Stimulated activated CD4-positive, alpha-beta T cell treated with anti-CD3 and anti-CD28 coated beads, Interleukin-15, amount 100 ng/mL, for 24 hours (primary cell): ENCODE data around the gene SMIM33.
A peak's percentile ranks its signal among the peaks of the same experiment; 100 is the strongest.
"Not testable (repeated sequence)": the region's sequence is repeated elsewhere in the genome, so short reads cannot be mapped to it uniquely, and the experiment has no call there.

Experiments
- DNase-seq: peaks from one replicate; pipeline ENCODE4 v3.0.0-alpha.2; 2020

SMIM33 gene

DNA sequence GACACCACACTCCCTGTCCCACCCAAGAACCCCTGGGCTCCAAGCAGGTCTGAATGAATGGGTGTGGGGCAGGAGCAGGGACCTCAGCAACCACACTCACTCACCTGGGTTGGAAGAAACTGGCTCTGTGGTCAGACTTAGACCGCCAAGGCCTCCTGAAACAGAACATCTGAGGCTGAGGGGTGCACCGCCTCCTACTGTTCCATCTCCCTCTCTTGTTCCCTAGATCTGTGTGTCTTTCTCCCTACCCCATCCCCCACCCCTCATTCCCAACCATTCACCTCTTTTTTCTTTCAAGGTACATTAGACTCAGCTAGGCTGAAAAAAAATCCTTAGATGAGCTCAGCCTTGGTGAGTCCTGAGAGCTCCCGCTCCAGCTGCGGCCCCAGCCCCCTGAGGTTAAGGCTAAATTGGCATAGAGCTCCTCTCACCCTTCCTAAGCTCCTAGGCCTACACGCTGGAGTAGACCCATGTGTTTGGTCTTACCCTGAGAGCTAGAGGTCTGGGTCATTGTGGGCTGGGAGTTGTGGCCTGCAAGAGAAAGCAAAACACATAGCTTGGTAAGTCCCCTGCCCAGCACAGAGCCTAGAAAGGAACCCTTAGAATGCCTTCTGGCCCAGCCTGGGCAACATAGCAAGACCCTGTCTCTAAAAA lies 13.0 kb upstream of the SMIM33 start:
- no peak for DNase-seq

DNA sequence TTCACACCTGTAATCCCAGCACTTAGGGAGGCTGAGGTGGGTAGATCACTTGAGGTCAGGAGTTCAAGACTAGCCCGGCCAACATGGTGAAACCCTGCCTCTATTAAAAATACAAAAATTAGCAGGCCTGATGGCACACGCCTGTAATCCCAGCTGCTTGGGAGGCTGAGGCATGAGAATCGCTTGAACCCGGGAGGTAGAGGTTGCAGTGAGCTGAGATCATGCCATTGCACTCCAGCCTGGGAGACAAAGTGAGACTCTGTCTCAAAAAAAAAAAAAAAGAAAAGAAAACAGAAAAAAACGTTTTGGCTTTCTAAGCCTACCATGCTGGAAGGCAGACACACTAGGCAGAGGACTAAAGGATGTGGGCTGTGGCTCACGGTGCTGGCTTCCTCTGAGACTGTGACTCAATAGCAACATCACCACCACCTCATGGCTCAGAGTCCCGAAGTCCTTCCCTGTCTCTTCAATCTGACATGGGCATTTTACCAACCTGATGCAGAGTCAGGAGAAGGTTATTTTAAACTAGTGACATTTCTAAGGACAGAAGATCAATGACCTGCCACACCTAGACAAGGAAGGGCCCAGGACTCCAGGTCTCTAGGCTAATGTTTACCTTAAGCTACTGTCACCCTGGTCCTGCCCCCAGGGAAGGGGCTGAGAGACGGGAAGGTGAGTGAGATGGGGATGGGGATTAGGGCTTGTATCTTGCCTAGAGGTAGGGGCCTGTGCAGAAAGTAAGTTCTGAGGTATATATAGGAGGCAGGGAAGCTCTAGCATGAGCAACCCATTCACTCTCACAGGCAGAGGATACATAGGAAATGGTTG lies 12.0 kb upstream of the SMIM33 start:
- DNase-seq: peak; percentile 84

GRCh38 chr5:139459451-139459934 lies 11.3 kb upstream of the SMIM33 start:
- DNase-seq: peak; percentile 69

DNA sequence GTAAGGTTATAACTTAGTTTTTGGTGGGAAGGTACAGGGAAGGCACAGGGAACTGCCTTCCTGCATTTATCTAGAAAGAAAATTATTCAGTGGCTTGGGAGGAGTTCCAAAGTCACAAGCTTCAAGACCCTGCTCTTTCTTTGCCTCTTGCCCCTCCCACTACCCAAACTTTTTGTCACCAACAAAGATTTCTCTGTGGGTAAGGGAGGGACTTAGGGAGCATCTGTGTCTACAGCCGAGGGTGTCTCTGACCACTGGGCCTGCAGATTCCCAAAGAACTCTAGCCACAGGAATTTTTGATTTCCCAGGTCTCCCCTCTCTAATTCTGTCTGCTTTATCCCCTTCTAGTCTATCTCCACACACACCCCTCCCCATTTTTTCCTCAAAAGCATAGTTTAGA lies 10.3 kb upstream of the SMIM33 start:
- DNase-seq: no peak

DNA sequence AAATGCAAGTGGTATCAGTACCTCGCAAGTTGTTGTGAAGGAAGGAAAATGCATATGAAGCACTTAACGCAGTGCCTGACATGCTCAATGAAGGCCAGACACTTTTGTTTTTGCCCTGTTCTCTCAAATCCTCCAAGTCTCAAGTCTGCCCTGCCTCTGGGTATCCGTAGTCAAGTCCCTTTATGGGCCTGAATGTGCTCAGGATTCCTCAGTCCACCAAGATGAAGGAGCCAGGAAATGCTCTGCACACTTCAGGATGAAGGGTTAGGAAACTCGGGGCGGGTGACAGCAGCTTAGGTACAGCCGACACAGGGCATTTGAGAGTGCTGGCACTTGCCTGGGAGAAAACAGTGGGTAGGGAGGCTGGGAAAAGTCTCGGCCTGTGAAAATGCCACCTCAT lies 9.6 kb upstream of the SMIM33 start:
- no peak for DNase-seq

- no peak for DNase-seq
Observed at GRCh38 chr5:139461698-139462097, 9.1 kb upstream of the SMIM33 start.

DNA sequence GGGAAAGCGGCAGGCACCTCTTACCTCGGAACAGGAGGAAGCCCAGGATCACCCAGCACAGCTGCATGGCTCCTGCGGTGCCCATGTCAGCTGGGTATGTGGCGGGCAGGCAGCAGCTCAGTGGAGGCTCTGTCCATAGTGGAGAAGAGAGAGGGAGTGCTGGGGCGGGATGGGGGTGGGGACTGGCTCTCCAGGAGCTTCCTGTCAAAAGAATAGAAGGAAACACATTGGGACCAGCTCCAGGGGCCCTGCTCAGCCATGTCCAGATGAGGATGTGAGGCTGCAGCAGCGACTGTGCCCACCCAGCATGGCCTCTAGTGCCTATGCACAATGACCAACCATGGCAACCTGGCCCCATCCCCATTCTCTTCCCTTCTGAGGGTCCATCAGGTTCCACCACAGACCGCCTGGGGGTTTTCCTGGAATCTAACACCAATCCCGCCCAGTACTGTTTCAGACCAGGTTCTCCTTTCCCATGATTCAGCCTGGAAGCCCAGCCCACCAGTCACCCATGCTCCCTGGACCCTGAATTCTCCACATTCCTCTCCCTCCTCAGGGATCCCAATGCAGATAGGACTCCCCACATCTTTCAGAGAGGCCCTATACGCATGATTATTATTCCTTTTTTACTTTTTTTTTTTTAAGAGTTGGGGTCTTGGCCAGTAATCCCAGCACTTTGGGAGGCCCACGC lies 8.1 kb upstream of the SMIM33 start, which contains the start of gene ECSCR:
TSS of gene ECSCR (minus strand) at position 158 of the 691 bp plus-strand sequence. CDS start at position 85, 73 bp downstream.
- no peak for DNase-seq

DNA sequence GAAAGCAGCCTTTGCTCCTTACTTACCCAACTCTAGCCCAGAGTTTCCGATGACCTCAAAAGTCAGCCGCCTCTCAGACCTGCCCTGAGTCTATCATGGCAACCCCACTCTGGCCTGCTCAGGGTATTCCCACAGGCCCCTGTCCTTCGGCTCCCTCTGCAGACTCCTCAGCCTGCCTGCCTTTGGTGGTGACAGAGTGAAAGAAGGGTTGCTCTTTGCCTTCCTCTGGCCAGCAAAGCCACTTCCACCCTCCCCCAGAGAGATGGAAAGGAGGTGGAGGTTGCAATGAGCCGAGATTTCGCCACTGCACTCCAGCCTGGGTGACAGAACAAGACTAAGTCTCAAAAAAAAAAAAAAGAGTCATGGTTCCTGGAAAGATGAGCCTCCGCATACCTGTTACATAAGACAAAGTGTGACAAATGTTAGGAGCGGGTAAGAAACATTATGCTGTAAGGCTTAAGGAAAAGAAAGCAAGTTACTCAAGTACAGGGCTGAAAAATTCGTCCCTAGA lies 2.3 kb upstream of the SMIM33 start:
- DNase-seq: no peak

DNA sequence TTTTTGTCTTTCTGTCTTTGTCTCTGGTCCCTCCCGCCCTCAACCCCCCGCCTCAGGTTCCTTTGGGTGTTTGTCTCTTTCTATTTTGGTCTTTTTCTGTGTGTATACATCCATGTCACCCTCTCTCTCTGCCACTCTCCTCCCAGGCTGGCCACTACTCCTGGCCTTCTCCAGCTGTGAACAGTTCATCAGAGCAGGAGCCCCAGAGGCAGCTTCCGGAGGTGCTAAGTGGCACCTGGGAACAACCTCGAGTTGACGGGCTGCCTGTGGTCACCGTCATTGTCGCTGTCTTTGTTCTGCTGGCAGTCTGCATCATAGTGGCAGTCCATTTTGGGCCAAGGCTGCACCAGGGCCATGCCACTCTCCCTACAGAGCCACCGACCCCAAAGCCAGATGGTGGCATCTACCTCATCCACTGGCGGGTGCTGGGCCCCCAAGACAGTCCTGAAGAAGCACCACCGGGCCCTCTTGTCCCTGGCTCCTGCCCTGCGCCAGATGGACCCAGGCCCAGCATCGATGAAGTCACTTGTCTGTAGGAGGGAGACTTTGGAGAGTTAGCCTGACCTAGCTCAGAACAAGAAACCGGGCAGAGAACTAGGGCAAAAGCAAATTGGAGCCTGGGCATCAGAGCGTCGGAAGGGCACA lies 1.7 kb downstream of the SMIM33 start:
- DNase-seq: peak; percentile 34

GRCh38 chr5:139473105-139473504 lies 2.3 kb downstream of the SMIM33 start:
- DNase-seq: no peak

DNA sequence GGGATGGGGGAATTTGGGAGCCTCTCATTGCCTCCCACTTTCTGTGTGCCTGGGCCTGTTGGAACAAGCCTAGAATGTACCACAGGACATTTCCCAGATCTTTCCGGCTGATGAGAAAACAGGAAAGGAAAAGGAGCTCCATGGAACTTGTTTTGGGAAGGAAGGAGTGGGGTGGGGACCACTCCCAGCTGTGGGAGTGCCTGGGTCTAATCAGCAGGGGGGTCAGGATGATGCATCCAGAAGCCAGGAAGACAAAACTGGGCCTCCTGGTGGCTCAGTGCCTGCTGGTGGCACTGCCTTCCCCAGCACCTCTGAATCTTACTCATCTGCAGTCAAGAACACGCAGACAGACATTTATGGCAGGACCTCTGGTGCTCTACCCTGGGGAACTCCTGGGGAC lies 2.8 kb downstream of the SMIM33 start:
- DNase-seq: peak; percentile 38

- no peak for DNase-seq
Observed at GRCh38 chr5:139474890-139475791, 4.3 kb downstream of the SMIM33 start.

DNA sequence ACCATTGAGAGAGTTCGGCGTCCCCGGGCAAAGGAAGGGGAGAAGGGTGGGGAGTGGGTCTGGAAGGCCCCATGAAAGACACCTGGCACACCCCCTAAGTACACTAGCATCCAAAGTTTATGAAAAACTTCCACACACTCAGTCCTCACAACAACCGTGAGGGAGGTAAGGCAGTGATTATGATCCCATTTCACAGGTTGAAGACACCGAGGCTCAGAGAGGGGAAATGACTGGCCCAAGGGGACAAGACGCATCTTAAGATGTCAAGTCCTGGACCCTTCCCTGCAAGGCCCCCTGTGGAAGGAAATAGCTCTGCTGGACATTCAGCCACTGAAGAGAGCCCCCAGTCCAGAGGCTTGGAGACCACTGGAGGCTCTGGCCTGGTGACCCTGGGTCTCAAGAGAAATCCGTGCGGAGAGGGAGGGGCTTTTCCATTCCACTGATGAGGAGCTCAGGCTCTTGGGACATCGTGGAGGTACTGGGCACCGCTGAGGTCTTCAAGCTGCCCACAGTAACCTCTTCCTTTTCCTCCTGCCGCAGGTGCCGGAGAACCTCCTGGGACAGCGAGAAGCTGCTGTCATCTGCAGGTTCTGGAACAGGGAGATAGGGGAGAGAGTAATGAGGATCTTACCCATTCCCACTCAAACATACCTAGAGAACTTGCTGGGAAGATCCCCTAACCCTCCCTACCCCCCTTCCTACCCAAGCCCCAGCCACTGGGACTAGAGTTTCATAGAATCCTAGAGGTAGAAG lies 5.2 kb downstream of the SMIM33 start:
- DNase-seq: no peak

DNA sequence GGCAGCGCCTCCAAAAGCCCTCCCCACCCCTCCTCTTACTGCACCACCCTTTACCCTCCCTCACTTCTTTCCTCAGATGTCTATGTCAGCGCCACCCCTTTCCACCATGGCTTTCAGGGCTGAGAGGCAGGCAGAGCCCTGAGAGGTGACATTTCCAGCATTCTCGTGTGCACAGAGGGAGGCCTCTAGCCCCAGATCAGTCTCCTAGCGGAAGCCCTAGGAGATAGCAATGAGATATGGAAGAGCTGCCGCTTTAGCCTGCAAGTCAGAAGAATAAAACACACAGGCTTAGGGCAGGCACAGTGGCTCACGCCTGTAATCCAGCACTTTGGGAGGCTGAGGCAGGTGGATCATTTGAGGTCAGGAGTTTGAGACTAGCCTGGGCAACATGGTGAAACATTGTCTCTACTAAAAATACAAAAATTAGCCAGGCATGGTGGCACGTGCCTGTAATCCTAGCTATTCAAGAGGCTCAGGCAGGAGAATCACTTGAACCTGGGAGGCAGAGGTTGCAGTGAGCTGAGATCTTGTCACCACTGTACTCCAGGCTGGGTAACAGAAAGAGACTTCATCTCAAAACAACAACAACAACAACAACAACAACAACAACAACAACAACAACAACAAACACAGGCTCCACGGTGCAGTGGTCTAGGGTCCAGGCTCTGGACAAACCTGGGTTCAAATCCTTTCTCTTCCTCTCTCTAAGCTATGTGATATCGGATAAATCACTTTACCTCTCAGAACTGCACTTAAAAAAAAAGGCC lies 8.0 kb downstream of the SMIM33 start:
- DNase-seq: not testable (repeated sequence)

GRCh38 chr5:139479729-139480128 lies 8.9 kb downstream of the SMIM33 start:
- DNase-seq: not testable (repeated sequence)

DNA sequence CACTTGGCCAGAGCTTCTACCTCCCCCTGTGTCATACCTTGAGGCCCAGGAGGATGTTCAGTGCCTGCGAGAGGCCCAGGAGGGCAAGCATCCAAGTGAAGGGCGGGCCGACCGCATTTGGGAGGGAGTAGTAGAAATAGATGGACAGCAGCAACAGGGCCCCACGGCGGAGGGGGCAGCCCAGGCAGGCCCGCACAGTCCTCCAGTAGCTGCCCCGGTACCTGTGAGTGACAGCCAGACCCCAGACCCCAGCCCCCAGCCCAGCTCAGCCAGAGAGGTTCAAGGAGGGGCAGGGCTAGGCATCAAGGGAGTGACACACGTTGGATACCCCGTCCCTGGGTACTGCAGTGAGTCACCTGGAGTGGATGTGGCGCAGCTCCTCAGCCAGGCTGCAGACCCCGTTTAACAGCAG lies 10.3 kb downstream of the SMIM33 start:
- peak; percentile 68 for DNase-seq

- DNase-seq: no peak
Observed at GRCh38 chr5:139481580-139482049, 10.8 kb downstream of the SMIM33 start.

DNA sequence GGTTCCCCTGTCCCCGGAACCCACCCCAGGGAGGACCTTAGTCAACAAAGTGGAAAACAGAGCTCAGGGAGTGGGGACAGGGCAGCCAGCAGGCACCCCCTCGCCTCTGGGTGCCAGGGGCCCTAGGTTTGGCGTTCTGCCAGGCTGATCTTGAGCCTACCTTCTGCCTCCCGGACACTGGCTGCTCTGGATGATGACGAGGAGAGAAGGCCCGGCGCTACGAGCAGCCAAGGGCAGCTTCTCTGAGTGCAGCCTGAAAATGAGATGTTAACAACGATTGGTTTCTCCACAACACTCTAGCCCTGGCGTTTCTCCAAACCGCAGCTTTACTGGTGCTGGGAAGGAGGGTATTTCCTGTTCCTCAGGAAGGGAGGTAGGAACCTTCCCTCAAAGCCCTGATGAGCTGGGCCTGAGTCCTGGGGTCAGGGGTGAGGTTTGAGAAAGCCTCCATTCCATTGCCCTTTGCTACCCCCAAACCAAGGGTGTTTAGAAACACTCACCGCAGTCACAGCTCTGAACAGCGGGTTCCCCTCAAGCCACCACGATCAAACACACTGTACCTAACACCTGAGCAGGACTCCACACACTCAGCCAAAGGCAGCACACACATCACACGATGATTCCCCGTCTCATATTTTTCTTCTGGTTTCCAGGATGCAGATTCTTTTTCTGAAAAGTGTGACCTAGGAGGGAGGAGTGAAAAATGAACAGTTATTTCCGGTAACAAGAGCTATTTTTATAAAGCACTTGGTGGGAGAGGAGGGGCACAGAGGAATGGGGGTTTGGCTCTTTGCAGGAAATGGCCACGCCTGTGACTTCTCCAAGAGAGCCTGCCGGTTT lies 11.5 kb downstream of the SMIM33 start, which contains the start of gene STING1:
TSS of gene STING1 (minus strand) at position 709 of the 840 bp plus-strand sequence. CDS start 1,054 bp downstream, outside the sequence.
- peak; percentile 83 for DNase-seq

GRCh38 chr5:139482890-139483208 lies 12.0 kb downstream of the SMIM33 start:
- DNase-seq: not testable (repeated sequence)
